Esophagus squamous epithelium (tissue), 4 donors: ENCODE data around the gene CEMIP.

Experiments
- POLR2A ChIP-seq, 4 donors: fragments of 450-650 bp; IDR thresholded peaks; one replicate each; pipeline ENCODE4 v1.6.1; 2017; ENCODE audit warnings: antibody characterized with exemption in 4 of 4, mild to moderate bottlenecking in 4 of 4, moderate library complexity in 3 of 4
- TF ChIP-seq, protein P1 (sequence below), 6 experiments: fragments of 450-650 bp in 4 of 6; fragments of 200-600 bp in 2 of 6; sonication (generic) in 2 of 6; IDR thresholded peaks; one replicate each; pipeline ENCODE4 v1.5.1; 2016 to 2019; ENCODE audit warnings: antibody characterized with exemption in 6 of 6, mild to moderate bottlenecking in 4 of 6, moderate library complexity in 4 of 6

DNA sequence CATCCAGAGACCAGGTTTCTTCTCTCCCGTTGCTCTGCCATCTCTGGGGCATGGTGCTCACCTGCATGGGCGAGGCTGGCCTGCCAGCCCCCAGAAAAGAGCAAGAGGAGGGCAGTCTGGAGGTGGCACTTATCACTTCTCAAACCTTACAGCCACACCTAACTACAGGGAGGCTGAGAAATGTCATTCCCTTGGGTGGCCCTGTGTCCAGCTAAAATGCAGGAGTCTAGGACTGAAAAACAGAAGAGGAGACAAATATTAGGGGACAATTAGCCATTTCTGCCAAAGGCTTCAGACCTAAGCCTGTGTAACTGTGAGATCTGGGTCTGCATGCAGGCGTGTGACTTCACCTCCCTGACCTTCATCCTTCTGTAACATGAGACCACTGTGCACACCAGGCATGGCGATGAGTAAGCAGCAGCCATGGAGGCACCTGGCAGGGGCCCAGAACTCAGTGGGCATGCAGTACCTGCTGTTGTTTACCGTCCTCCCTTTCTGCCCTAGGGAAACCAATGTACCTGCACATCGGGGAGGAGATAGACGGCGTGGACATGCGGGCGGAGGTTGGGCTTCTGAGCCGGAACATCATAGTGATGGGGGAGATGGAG is 127.1 kb downstream of the CEMIP start:
- TF ChIP-seq POLR2A (IDR thresholded peaks at IDR 0.05) = no peak
- TF ChIP-seq, protein P1, sequence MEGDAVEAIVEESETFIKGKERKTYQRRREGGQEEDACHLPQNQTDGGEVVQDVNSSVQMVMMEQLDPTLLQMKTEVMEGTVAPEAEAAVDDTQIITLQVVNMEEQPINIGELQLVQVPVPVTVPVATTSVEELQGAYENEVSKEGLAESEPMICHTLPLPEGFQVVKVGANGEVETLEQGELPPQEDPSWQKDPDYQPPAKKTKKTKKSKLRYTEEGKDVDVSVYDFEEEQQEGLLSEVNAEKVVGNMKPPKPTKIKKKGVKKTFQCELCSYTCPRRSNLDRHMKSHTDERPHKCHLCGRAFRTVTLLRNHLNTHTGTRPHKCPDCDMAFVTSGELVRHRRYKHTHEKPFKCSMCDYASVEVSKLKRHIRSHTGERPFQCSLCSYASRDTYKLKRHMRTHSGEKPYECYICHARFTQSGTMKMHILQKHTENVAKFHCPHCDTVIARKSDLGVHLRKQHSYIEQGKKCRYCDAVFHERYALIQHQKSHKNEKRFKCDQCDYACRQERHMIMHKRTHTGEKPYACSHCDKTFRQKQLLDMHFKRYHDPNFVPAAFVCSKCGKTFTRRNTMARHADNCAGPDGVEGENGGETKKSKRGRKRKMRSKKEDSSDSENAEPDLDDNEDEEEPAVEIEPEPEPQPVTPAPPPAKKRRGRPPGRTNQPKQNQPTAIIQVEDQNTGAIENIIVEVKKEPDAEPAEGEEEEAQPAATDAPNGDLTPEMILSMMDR (IDR thresholded peaks at IDR 0.05) = no peak
